GM19455 (cell line): ENCODE results near the gene DAGLB.
"Not testable (repeated sequence)": the region's sequence is repeated elsewhere in the genome, so short reads cannot be mapped to it uniquely, and the experiment has no call there.

Experiments used
- ATAC-seq: cut with Tn5 transposase; IDR thresholded peaks from one replicate; pipeline ENCODE4 v1.9.1; 2021; ENCODE audit not compliant: unreplicated experiment

The DAGLB gene

GRCh38 chr7:6378556-6378955, 69.2 kb downstream of the DAGLB start:
- ATAC-seq = not testable (repeated sequence)

DNA sequence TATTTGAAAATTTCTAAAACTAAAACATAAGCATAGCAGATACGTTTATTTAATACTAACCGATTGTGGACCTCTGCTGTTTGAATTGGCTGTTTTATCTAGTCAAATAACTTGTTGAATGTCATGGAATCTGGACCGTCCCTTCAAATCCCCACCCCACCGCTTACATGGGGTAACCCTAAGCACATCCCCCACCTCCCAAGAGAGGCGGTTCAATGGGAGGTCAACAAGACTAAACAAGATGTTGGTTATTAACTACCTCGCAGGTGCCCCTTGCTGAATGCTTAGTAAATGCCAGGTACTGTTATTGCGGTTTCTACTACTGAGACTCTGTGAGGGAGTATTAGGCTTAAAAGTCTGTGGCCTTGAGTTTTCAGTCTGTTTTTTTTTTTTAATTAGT, 70.9 kb downstream of the DAGLB start:
- ATAC-seq = no peak

GRCh38 chr7:6375348-6376101, 72.2 kb downstream of the DAGLB start:
- no peak for ATAC-seq

DNA sequence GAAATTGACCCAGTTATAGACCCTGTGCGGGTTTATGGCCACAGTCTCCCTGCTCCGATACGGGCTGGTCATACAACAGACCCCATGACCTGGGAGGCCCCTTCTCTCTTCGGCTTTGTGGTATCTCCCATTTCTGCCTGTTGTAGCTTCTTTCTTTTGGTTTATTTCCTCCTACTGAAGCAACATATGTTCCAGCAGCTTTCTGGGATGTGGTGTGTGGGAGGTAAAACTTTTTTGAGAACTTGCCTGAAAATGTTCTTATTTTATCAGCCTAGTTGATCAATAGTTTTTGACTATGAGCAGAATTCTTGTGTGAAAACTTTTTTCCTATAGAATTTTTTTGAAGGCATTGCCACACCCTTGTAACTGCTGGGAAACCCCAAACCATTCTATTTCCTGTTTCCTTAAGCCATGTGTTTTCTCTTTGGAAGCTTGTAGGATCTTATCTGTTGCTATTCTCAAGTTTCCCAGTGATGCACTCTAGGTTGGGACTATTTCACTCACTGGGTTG, 80.0 kb downstream of the DAGLB start:
- no peak for ATAC-seq

DNA sequence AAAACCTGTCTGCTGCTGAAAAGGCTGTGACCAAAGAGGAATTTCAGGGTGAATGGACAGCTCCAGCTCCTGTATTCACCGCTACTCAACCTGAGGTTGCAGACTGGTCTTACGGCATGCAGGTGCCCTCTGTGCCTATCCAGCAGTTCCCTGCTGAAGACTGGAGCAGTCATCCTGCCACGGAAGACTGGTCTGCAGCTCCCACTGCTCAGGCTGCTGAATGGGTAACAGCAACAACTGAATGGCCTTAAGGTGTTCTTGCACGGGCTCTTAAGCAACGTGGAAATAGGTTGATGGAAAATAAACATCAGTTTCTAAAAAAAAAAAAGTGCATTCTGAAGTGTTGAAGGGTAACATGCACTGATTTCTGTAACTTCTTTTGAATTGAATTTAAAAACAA, 82.3 kb downstream of the DAGLB start:
- ATAC-seq = no peak

GRCh38 chr7:6360841-6361240, 86.9 kb downstream of the DAGLB start:
- ATAC-seq = no peak

GRCh38 chr7:6359734-6360133, 88.0 kb downstream of the DAGLB start:
- ATAC-seq = no peak
